Measurements from ENCODE around the gene PDE4B.

The PDE4B gene

DNA sequence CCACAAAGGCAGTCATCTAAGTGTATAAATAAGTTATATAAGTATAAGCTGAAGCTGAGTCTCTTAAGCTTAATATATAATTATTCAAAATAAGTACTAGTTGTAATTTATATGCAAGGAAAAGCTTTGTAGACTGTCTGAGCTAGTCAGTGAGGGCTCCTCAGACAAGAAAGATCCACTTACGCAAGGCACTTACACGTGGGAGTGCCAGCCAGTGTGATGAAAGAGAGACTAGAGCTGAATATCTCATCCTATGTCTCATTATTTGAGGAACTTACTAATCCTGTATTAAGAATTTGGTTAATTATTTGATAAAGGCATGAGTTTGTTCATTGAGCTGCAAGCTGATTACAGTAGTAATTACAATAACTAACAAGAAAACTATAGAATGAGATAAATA lies 146.9 kb downstream of the PDE4B start:
- H3F3A ChIP-seq (ENCODE audit: insufficient read depth, low read length) = no peaks in the 10 kb centered on the region
- no peaks in the 10 kb centered on the region for H3K9me2 ChIP-seq (ENCODE audit: low read depth, low read length)
- TF ChIP-seq CTCF (IDR thresholded peaks at IDR 0.05; ENCODE audit: low read length) (no peak), EZH2 (IDR thresholded peaks at IDR 0.05; ENCODE audit: borderline replicate concordance, low read length) (no peak)
- no peak overlapping the region for H3K9ac ChIP-seq (ENCODE audit: low read length)
- no peak overlapping the region for H3K4me3 ChIP-seq (ENCODE audit: low read depth, low read length, poor library complexity, severe bottlenecking)
- H4K20me1 ChIP-seq (ENCODE audit: insufficient read depth, low read length) = no peaks in the 10 kb centered on the region
- no peaks in the 10 kb centered on the region for H3K36me3 ChIP-seq (ENCODE audit: insufficient read depth, low read length)
- H3K9me3 ChIP-seq (ENCODE audit: low read length) = no peaks in the 10 kb centered on the region
- H3K27me3 ChIP-seq (ENCODE audit: insufficient read depth, low read length) = no peaks in the 10 kb centered on the region
- no peaks in the 10 kb centered on the region for H3K79me2 ChIP-seq (ENCODE audit: insufficient read depth, low read length)
- H3K27ac ChIP-seq (ENCODE audit: low read depth, low read length, poor library complexity, severe bottlenecking) = no peak overlapping the region
- no peaks in the 10 kb centered on the region for H3K4me1 ChIP-seq (ENCODE audit: insufficient read depth, low read length, severe bottlenecking)
- H2AFZ ChIP-seq (ENCODE audit: low read length) = no peak overlapping the region
- H3K4me2 ChIP-seq (ENCODE audit: low read length) = no peak overlapping the region

- TF ChIP-seq CTCF (IDR thresholded peaks at IDR 0.05; ENCODE audit: low read length) (no peak), EZH2 (IDR thresholded peaks at IDR 0.05; ENCODE audit: borderline replicate concordance, low read length) (no peak)
- Histone ChIP-seq H3K4me2 (ENCODE audit: low read length) (no peak overlapping the region), H4K20me1 (ENCODE audit: insufficient read depth, low read length) (no peaks in the 10 kb centered on the region), H3K36me3 (ENCODE audit: insufficient read depth, low read length) (no peaks in the 10 kb centered on the region), H3K27me3 (ENCODE audit: insufficient read depth, low read length) (no peaks in the 10 kb centered on the region), H3K79me2 (ENCODE audit: insufficient read depth, low read length) (no peaks in the 10 kb centered on the region), H3K4me1 (ENCODE audit: insufficient read depth, low read length, severe bottlenecking) (no peaks in the 10 kb centered on the region), H3K27ac (ENCODE audit: low read depth, low read length, poor library complexity, severe bottlenecking) (no peak overlapping the region), H3K4me3 (ENCODE audit: low read depth, low read length, poor library complexity, severe bottlenecking) (no peak overlapping the region), H3K9ac (ENCODE audit: low read length) (no peak overlapping the region), H2AFZ (ENCODE audit: low read length) (no peak overlapping the region), H3K9me2 (ENCODE audit: low read depth, low read length) (no peaks in the 10 kb centered on the region), H3F3A (ENCODE audit: insufficient read depth, low read length) (no peaks in the 10 kb centered on the region), H3K9me3 (ENCODE audit: low read length) (no peaks in the 10 kb centered on the region)
Observed at GRCh38 chr1:65940126-65940525, 147.4 kb downstream of the PDE4B start.

DNA sequence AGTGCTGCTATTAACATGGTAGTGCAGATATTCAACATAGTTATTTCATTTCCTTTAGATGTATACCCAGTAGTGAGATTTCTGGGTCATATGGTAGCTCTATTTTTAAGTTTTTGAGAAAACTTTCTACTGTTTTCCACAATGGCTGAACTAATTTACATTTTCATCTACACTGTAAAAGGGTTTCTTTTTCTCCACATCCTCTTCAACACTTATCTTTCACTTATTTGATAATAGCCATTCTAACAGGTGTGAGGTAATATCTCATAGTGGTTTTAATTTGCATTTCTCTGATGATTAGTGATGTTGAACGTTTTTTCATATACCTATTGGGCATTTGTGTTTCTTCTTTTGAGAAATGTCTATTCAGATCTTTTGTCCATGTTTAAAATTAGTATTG lies 149.8 kb downstream of the PDE4B start:
- Histone ChIP-seq H3F3A (ENCODE audit: insufficient read depth, low read length) (no peaks in the 10 kb centered on the region), H3K4me2 (ENCODE audit: low read length) (no peak overlapping the region), H3K9ac (ENCODE audit: low read length) (no peak overlapping the region)

More for the DNA sequence above, 149.8 kb downstream of the PDE4B start:
- no peaks in the 10 kb centered on the region for H3K27me3 ChIP-seq (ENCODE audit: insufficient read depth, low read length)
- no peaks in the 10 kb centered on the region for H3K36me3 ChIP-seq (ENCODE audit: insufficient read depth, low read length)
- H4K20me1 ChIP-seq (ENCODE audit: insufficient read depth, low read length) = no peaks in the 10 kb centered on the region
- no peak for TF ChIP-seq CTCF (IDR thresholded peaks at IDR 0.05; ENCODE audit: low read length)
- no peak for TF ChIP-seq EZH2 (IDR thresholded peaks at IDR 0.05; ENCODE audit: borderline replicate concordance, low read length)
- no peak overlapping the region for H2AFZ ChIP-seq (ENCODE audit: low read length)
- no peak overlapping the region for H3K4me3 ChIP-seq (ENCODE audit: low read depth, low read length, poor library complexity, severe bottlenecking)
- H3K79me2 ChIP-seq (ENCODE audit: insufficient read depth, low read length) = no peaks in the 10 kb centered on the region
- H3K9me3 ChIP-seq (ENCODE audit: low read length) = no peaks in the 10 kb centered on the region
- no peaks in the 10 kb centered on the region for H3K4me1 ChIP-seq (ENCODE audit: insufficient read depth, low read length, severe bottlenecking)
- H3K9me2 ChIP-seq (ENCODE audit: low read depth, low read length) = no peaks in the 10 kb centered on the region
- H3K27ac ChIP-seq (ENCODE audit: low read depth, low read length, poor library complexity, severe bottlenecking) = no peak overlapping the region
